ENCODE measurements around the gene PPP4R1.

- TF ChIP-seq EZH2 (IDR thresholded peaks at IDR 0.05; ENCODE audit: borderline replicate concordance, low read length) (no peak), CTCF (conservative IDR thresholded peaks at IDR 0.05 in 1 of 2, IDR thresholded peaks at IDR 0.05 in 1 of 2; ENCODE audit: extremely low read depth in 1 of 2, insufficient read depth in 1 of 2, low read depth in 1 of 2, low read length in 2 of 2) (no peak)
Measured at GRCh38 chr18:9597609-9598008, 16.8 kb downstream of the PPP4R1 start.

Data from mammary epithelial cell (primary cell).